WTC11 (cell line): ENCODE measurements around the gene RPL7L1. TPM values are rescaled to one million over a fixed set of nuclear protein-coding genes. Genes with fewer than 3 reads are reported as not detected.

Experiments
- ATAC-seq: fragments of 200-7000 bp; cut with Tn5 transposase; 2 replicates; pipeline ENCODE4 v1.10.0; 2021; ENCODE audit warnings: mild to moderate bottlenecking, moderate library complexity
- CTCF ChIA-PET: fragments of 300-600 bp; sonication (Branson Sonifier 250); formaldehyde crosslinking; loops from one replicate; lab custom pipeline; 2021; ENCODE audit warnings: antibody characterized with exemption; lab: Charles Lee
- POLR2A ChIA-PET: fragments of 350-600 bp; sonication (Branson Sonifier 250); formaldehyde crosslinking; loops from one replicate; lab custom pipeline; 2021; ENCODE audit warnings: antibody characterized with exemption; lab: Charles Lee
- DNase-seq: peaks from one replicate; pipeline ENCODE4 v3.0.0; 2021; ENCODE audit warnings: low spot score
- H3K27ac Mint-ChIP-seq: 2 replicates; pipeline ENCODE4 v1.8.0; 2021; ENCODE audit warnings: mixed read lengths
- H3K27me3 Mint-ChIP-seq: 2 replicates; pipeline ENCODE4 v1.8.0; 2021; ENCODE audit warnings: low read depth, mild to moderate bottlenecking, moderate library complexity, mixed read lengths
- H3K36me3 Mint-ChIP-seq: 2 replicates; pipeline ENCODE4 v1.8.0; 2021; ENCODE audit warnings: mixed read lengths
- H3K4me1 Mint-ChIP-seq: 2 replicates; pipeline ENCODE4 v1.8.0; 2022; ENCODE audit warnings: mixed read lengths
- H3K4me3 Mint-ChIP-seq: 2 replicates; pipeline ENCODE4 v1.8.0; 2021; ENCODE audit warnings: mild to moderate bottlenecking, moderate library complexity, mixed read lengths
- H3K9me3 Mint-ChIP-seq: 2 replicates; pipeline ENCODE4 v1.8.0; 2021; ENCODE audit warnings: mixed read lengths
- ETV6 ChIP-seq: sonication (generic); formaldehyde crosslinking; IDR thresholded peaks from 2 replicates; pipeline ENCODE4 v1.8.1; 2022; ENCODE audit warnings: mild to moderate bottlenecking, missing genetic modification reagents
- GTF2I ChIP-seq: fragments of 250-450 bp; sonication (Bioruptor Pico); conservative IDR thresholded peaks from 2 replicates; pipeline ENCODE4 v1.4.0; 2021; ENCODE audit warnings: mild to moderate bottlenecking
- HMGA2 ChIP-seq: fragments of 250-450 bp; sonication (Bioruptor Pico); IDR thresholded peaks from 2 replicates; pipeline ENCODE4 v1.4.0; 2021; ENCODE audit warnings: mild to moderate bottlenecking, moderate library complexity
- NFYB ChIP-seq: sonication (generic); formaldehyde crosslinking; conservative IDR thresholded peaks from 2 replicates; pipeline ENCODE4 v1.8.0; 2022; ENCODE audit warnings: low read depth, missing genetic modification reagents
- NR1H2 ChIP-seq: sonication (generic); formaldehyde crosslinking; IDR thresholded peaks from 2 replicates; pipeline ENCODE4 v1.9.0; 2021; ENCODE audit warnings: mild to moderate bottlenecking, moderate library complexity, missing genetic modification reagents
- PRRX2 ChIP-seq: fragments of 250-450 bp; sonication (Bioruptor Pico); IDR thresholded peaks from 2 replicates; pipeline ENCODE4 v1.8.0; 2021; ENCODE audit warnings: mild to moderate bottlenecking
- TP53 ChIP-seq: sonication (generic); formaldehyde crosslinking; IDR thresholded peaks from 2 replicates; pipeline ENCODE4 v1.8.1; 2023; ENCODE audit warnings: mild to moderate bottlenecking, missing genetic modification reagents
- ZNF423 ChIP-seq: fragments of 250-450 bp; sonication (Bioruptor Pico); IDR thresholded peaks from 2 replicates; pipeline ENCODE4 v2.1.2; 2022; ENCODE audit warnings: mild to moderate bottlenecking, moderate library complexity
- ZNF671 ChIP-seq: fragments of 250-450 bp; sonication (Bioruptor Pico); IDR thresholded peaks from 2 replicates; pipeline ENCODE4 v1.8.0; 2021; ENCODE audit warnings: mild to moderate bottlenecking
- total RNA-seq: library from RNA; stranded (reverse); gene quantifications from 3 replicates; pipeline ENCODE4 v1.2.3, GENCODE V29; 2021
- TF ChIP-seq, protein P1 (sequence below): sonication (generic); formaldehyde crosslinking; IDR thresholded peaks from 2 replicates; pipeline ENCODE4 v1.8.1; 2023; ENCODE audit warnings: mild to moderate bottlenecking, missing genetic modification reagents, borderline replicate concordance
- TF ChIP-seq, protein P2 (sequence below): sonication (generic); formaldehyde crosslinking; IDR thresholded peaks from 2 replicates; pipeline ENCODE4 v1.8.1; 2023; ENCODE audit warnings: mild to moderate bottlenecking, missing genetic modification reagents, moderate library complexity
- TF ChIP-seq, protein P3 (sequence below): sonication (generic); formaldehyde crosslinking; IDR thresholded peaks from 2 replicates; pipeline ENCODE4 v1.8.1; 2023; ENCODE audit warnings: mild to moderate bottlenecking, missing genetic modification reagents

Gene RPL7L1
- total RNA-seq, 1 experiment from 2014 or later: 107 TPM

DNA sequence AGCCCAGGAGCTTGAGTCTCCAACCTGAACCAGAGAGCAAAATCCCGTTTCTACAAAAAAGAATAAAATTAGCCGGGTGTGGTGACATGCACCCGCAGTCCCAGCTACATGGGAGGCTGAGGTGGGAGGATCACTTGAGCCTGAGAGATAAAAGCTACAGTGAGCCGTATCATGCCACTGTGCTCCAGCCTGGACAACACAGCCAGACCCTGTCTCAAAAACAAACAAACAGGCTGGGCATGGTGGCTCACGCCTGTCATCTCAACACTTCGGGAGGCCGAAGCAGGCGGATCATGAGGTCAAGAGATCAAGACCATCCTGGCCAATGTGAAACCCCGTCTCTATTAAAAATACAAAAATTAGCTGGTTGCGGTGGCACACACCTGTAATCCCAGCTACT is 25.1 kb downstream of the RPL7L1 start (continued):
- TF ChIP-seq, protein P1, sequence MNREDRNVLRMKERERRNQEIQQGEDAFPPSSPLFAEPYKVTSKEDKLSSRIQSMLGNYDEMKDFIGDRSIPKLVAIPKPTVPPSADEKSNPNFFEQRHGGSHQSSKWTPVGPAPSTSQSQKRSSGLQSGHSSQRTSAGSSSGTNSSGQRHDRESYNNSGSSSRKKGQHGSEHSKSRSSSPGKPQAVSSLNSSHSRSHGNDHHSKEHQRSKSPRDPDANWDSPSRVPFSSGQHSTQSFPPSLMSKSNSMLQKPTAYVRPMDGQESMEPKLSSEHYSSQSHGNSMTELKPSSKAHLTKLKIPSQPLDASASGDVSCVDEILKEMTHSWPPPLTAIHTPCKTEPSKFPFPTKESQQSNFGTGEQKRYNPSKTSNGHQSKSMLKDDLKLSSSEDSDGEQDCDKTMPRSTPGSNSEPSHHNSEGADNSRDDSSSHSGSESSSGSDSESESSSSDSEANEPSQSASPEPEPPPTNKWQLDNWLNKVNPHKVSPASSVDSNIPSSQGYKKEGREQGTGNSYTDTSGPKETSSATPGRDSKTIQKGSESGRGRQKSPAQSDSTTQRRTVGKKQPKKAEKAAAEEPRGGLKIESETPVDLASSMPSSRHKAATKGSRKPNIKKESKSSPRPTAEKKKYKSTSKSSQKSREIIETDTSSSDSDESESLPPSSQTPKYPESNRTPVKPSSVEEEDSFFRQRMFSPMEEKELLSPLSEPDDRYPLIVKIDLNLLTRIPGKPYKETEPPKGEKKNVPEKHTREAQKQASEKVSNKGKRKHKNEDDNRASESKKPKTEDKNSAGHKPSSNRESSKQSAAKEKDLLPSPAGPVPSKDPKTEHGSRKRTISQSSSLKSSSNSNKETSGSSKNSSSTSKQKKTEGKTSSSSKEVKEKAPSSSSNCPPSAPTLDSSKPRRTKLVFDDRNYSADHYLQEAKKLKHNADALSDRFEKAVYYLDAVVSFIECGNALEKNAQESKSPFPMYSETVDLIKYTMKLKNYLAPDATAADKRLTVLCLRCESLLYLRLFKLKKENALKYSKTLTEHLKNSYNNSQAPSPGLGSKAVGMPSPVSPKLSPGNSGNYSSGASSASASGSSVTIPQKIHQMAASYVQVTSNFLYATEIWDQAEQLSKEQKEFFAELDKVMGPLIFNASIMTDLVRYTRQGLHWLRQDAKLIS (CRISPR knock-in tag): no peak
- TF ChIP-seq PRRX2 (CRISPR knock-in tag): no peak
- TF ChIP-seq, protein P2, sequence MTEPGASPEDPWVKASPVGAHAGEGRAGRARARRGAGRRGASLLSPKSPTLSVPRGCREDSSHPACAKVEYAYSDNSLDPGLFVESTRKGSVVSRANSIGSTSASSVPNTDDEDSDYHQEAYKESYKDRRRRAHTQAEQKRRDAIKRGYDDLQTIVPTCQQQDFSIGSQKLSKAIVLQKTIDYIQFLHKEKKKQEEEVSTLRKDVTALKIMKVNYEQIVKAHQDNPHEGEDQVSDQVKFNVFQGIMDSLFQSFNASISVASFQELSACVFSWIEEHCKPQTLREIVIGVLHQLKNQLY: no peak
- TF ChIP-seq ETV6 (CRISPR knock-in tag): no peak
- TF ChIP-seq, protein P3, sequence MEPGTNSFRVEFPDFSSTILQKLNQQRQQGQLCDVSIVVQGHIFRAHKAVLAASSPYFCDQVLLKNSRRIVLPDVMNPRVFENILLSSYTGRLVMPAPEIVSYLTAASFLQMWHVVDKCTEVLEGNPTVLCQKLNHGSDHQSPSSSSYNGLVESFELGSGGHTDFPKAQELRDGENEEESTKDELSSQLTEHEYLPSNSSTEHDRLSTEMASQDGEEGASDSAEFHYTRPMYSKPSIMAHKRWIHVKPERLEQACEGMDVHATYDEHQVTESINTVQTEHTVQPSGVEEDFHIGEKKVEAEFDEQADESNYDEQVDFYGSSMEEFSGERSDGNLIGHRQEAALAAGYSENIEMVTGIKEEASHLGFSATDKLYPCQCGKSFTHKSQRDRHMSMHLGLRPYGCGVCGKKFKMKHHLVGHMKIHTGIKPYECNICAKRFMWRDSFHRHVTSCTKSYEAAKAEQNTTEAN (CRISPR knock-in tag): no peak

DNA sequence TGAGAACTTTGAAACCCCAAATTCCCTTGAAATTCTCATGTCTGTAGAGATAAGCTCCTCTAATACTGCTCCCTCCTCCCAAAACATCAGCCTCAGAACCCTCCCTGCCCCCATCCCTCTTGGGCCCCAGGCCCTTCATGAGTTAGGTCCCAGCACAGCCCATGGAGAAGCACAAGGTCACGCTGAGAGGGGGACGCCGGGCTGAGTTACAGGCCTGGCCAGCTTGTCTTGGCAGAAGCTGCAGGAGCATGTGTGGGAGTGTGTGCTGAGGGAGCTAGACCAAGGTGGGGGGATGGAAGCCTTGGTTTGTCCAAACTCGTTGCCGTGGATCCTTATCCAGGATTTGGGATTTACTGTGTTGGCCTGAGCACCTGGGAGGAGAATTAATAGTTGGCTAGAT is 27.9 kb downstream of the RPL7L1 start:
- H3K4me3 Mint-ChIP-seq: no peak overlapping the region
- H3K9me3 Mint-ChIP-seq: no peaks in the 10 kb centered on the region
- ATAC-seq (no peak), DNase-seq (no peak)
- CTCF ChIA-PET: no interaction called here
- H3K27ac Mint-ChIP-seq: no peak overlapping the region
- TF ChIP-seq TP53 (CRISPR knock-in tag) (no peak), NR1H2 (CRISPR knock-in tag) (no peak), ZNF671 (CRISPR knock-in tag) (no peak), ZNF423 (CRISPR knock-in tag) (no peak)
- H3K36me3 Mint-ChIP-seq: no peaks in the 10 kb centered on the region
- no peaks in the 10 kb centered on the region; the same call in 1 of the 2 replicates for H3K27me3 Mint-ChIP-seq
- H3K4me1 Mint-ChIP-seq: peaks cover 5% of the 10 kb centered on the region
- POLR2A ChIA-PET: no interaction called here

DNA sequence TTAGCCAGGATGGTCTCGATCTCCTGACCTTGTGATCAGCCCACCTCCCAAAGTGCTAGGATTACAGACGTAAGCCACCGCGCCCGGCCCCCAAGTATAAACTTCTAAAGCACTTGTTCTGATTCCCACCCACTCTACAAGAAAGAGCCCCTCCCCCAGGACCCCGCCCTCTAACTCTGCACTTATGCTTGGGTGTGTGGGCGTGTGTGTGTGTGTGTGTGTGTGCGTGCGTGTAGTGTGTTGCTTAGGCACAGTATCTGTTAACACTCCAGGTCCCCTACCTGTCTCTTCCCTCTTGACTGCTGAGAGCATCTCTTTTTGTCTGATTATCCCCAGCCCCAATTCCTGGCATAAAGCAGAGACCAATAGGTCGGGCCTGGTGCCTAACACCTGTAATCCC is 30.4 kb downstream of the RPL7L1 start:
- ATAC-seq (no peak), DNase-seq (no peak)
- no peaks in the 10 kb centered on the region for H3K9me3 Mint-ChIP-seq
- no peaks in the 10 kb centered on the region; the same call in none of the 2 replicates for H3K27me3 Mint-ChIP-seq
- ChIA-PET POLR2A (interaction anchor here (0.5 to 2.1 kb wide), 4 partner anchors 19 to 238 kb away, joined by 3 to 35 read pairs (median 6); partner anchors contain the start of genes CNPY3 and TBCC), CTCF (interaction anchor here (0.7 to 2.2 kb wide), 6 partner anchors 16 to 1412 kb away, joined by 3 to 9 read pairs (median 4); partner anchors contain the start of genes PPP2R5D and UBR2)
- no peak for TF ChIP-seq HMGA2 (CRISPR knock-in tag)
- TF ChIP-seq, protein P2: no peak
- TF ChIP-seq, protein P1 (CRISPR knock-in tag): no peak
- TF ChIP-seq NFYB: no peak
- TF ChIP-seq GTF2I (CRISPR knock-in tag): no peak
- no peaks in the 10 kb centered on the region for H3K36me3 Mint-ChIP-seq
- H3K4me1 Mint-ChIP-seq: peaks cover 5% of the 10 kb centered on the region
- no peak overlapping the region for H3K4me3 Mint-ChIP-seq
- no peak overlapping the region for H3K27ac Mint-ChIP-seq
